ENCODE data around the gene APH1B.
"Not testable (repeated sequence)": the region's sequence is repeated elsewhere in the genome, so short reads cannot be mapped to it uniquely, and the experiment has no call there.

Gene APH1B

DNA sequence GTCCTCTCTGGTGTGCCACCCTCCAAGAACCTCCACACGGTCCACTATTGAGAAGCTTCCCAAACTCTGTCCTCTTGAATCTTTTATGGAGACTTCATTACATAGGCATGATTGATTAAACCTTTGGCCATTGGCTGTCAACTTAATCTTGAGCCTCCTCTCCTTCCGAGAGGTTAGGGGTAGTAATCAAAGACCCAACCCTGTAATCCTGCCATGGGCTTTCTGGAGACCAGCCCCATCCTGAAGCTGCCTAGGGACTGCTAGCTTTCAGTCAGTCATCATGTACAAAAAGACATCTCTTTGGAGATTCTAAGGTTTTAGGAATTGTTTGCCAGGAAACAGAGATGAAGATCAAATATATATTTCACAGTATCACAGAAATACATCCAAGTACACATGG, 37.0 kb downstream of the APH1B start:
- no peaks in the 10 kb centered on the region for H3K9me3 ChIP-seq (ENCODE audit: severe bottlenecking)
- no peak overlapping the region for H3K27ac ChIP-seq (ENCODE audit: poor library complexity, severe bottlenecking)
- TF ChIP-seq, protein P1, sequence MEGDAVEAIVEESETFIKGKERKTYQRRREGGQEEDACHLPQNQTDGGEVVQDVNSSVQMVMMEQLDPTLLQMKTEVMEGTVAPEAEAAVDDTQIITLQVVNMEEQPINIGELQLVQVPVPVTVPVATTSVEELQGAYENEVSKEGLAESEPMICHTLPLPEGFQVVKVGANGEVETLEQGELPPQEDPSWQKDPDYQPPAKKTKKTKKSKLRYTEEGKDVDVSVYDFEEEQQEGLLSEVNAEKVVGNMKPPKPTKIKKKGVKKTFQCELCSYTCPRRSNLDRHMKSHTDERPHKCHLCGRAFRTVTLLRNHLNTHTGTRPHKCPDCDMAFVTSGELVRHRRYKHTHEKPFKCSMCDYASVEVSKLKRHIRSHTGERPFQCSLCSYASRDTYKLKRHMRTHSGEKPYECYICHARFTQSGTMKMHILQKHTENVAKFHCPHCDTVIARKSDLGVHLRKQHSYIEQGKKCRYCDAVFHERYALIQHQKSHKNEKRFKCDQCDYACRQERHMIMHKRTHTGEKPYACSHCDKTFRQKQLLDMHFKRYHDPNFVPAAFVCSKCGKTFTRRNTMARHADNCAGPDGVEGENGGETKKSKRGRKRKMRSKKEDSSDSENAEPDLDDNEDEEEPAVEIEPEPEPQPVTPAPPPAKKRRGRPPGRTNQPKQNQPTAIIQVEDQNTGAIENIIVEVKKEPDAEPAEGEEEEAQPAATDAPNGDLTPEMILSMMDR (IDR thresholded peaks at IDR 0.05; ENCODE audit: poor library complexity, severe bottlenecking) = no peak
- H3K27me3 ChIP-seq (ENCODE audit: insufficient read depth, poor library complexity, severe bottlenecking) = no peaks in the 10 kb centered on the region
- ATAC-seq (ENCODE audit: low read depth) (no peak), DNase-seq (ENCODE audit: low spot score) (no peak)
- H3K4me3 ChIP-seq (ENCODE audit: severe bottlenecking) = no peak overlapping the region
- H3K4me1 ChIP-seq (ENCODE audit: insufficient read depth, poor library complexity, severe bottlenecking) = no peaks in the 10 kb centered on the region
- no peaks in the 10 kb centered on the region for H3K36me3 ChIP-seq (ENCODE audit: low read depth)

DNA sequence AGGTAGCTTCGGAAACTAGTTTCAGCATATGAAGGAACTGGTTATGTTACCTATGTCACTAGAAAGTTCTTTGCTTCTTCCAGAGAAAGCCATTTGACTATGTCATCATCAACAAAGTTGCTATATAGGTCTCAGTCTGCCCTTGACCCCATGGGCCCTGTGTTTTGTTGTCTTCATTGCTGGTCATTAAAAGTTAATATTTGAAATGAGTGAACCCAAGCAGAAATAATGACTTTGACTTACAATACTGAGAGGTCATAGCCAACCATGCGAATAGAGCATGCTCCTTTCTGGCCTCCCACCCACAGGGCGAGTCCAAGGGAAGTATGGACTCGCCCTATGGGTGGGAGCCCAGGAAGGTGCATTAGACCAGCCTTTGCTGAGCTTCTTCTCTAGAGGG, 40.9 kb downstream of the APH1B start:
- H3K9me3 ChIP-seq (ENCODE audit: severe bottlenecking) = no peaks in the 10 kb centered on the region
- no peak overlapping the region for H3K27ac ChIP-seq (ENCODE audit: poor library complexity, severe bottlenecking)
- H3K4me3 ChIP-seq (ENCODE audit: severe bottlenecking) = no peak overlapping the region
- no peak for ATAC-seq (ENCODE audit: low read depth)
- no peak for DNase-seq (ENCODE audit: low spot score)
- no peaks in the 10 kb centered on the region for H3K4me1 ChIP-seq (ENCODE audit: insufficient read depth, poor library complexity, severe bottlenecking)
- TF ChIP-seq, protein P1 (IDR thresholded peaks at IDR 0.05; ENCODE audit: poor library complexity, severe bottlenecking) = no peak
- no peaks in the 10 kb centered on the region for H3K27me3 ChIP-seq (ENCODE audit: insufficient read depth, poor library complexity, severe bottlenecking)
- H3K36me3 ChIP-seq (ENCODE audit: low read depth) = no peaks in the 10 kb centered on the region

DNA sequence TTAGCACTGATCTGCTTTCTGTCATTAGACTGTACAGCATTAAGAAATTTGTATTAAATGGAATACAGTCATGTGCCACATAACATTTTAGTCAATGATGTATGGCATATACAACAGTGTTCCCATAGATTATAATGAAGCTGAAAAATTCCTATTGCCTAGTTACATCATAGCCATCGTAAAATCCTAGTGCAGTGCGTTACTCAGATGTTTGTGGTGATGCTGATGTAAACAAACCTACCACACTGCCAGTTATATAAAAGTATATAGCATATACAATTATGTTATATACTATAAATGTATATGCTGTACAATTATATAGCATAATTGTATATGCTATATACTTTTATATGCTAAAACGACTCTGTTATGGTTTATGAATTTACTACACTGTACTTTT, 41.7 kb downstream of the APH1B start:
- DNase-seq (ENCODE audit: low spot score) (no peak), ATAC-seq (ENCODE audit: low read depth) (no peak)
- H3K27me3 ChIP-seq (ENCODE audit: insufficient read depth, poor library complexity, severe bottlenecking) = no peaks in the 10 kb centered on the region
- peaks cover 4% of the 10 kb centered on the region; the same call in 1 of the 2 replicates for H3K36me3 ChIP-seq (ENCODE audit: low read depth)
- no peaks in the 10 kb centered on the region for H3K9me3 ChIP-seq (ENCODE audit: severe bottlenecking)
- no peak overlapping the region for H3K4me3 ChIP-seq (ENCODE audit: severe bottlenecking)
- H3K27ac ChIP-seq (ENCODE audit: poor library complexity, severe bottlenecking) = no peak overlapping the region
- H3K4me1 ChIP-seq (ENCODE audit: insufficient read depth, poor library complexity, severe bottlenecking) = no peaks in the 10 kb centered on the region
- TF ChIP-seq, protein P1 (IDR thresholded peaks at IDR 0.05; ENCODE audit: poor library complexity, severe bottlenecking) = no peak

DNA sequence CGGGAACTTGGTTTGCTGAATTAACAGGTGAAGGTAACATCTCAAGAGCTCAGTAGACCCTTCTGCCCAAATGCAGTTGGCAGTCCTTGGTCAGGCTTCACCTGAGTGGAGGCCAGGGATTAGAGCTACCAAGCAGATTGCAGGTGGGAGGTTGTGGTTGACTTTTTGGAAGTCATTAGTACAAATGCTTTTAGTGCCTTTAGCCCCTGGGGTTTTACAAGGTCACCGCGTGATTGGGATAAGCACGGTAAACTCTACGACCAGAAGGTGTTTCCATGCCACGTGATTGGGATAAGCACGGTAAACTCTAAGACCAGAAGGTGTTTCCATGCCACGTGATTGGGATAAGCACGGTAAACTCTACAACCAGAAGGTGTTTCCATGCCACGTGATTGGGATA, 43.0 kb downstream of the APH1B start:
- H3K4me3 ChIP-seq (ENCODE audit: severe bottlenecking); H3K27ac ChIP-seq (ENCODE audit: poor library complexity, severe bottlenecking); DNase-seq (ENCODE audit: low spot score); H3K36me3 ChIP-seq (ENCODE audit: low read depth); ATAC-seq (ENCODE audit: low read depth); H3K27me3 ChIP-seq (ENCODE audit: insufficient read depth, poor library complexity, severe bottlenecking); H3K9me3 ChIP-seq (ENCODE audit: severe bottlenecking); H3K4me1 ChIP-seq (ENCODE audit: insufficient read depth, poor library complexity, severe bottlenecking): not testable (repeated sequence)

DNA sequence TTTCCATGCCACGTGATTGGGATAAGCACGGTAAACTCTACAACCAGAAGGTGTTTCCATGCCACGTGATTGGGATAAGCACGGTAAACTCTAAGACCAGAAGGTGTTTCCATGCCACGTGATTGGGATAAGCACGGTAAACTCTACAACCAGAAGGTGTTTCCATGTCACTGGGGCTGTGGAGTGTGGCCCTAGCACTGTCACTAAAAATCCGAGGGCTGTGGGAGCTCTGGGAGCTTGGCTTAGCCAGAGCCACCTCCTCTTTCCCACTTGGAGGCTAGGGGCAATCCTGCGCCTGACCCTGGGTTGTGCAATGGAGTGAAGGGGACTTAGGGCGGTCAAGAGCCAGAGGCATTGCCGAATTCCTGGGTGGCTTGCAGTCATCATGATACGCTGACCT, 43.6 kb downstream of the APH1B start:
- H3K4me3 ChIP-seq (ENCODE audit: severe bottlenecking); H3K9me3 ChIP-seq (ENCODE audit: severe bottlenecking); H3K4me1 ChIP-seq (ENCODE audit: insufficient read depth, poor library complexity, severe bottlenecking); H3K36me3 ChIP-seq (ENCODE audit: low read depth); ATAC-seq (ENCODE audit: low read depth); H3K27ac ChIP-seq (ENCODE audit: poor library complexity, severe bottlenecking); H3K27me3 ChIP-seq (ENCODE audit: insufficient read depth, poor library complexity, severe bottlenecking); DNase-seq (ENCODE audit: low spot score): not testable (repeated sequence)

DNA sequence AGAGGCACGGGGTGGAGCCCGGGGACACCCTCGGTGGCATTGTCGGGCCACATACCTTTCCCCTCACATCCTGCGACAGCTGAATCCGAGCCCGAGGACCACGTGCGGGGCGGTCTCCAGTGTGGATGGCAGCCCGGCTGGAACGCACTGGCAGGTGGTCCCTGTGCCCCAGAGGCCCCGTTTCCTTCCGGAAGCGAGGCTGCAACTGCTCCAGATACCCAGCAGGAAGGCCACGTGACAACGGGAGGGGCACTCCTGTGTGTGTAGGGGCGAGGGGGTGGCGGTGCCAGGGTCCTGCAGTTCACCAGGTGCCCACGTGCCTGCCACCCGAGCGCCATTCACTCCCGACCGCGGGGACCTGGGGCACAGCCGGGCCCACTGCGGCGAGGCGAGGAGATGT, 44.1 kb downstream of the APH1B start:
- TF ChIP-seq, protein P1 (IDR thresholded peaks at IDR 0.05; ENCODE audit: poor library complexity, severe bottlenecking) = no peak
- H3K4me3 ChIP-seq (ENCODE audit: severe bottlenecking) = no peak overlapping the region
- no peak overlapping the region for H3K27ac ChIP-seq (ENCODE audit: poor library complexity, severe bottlenecking)
- no peaks in the 10 kb centered on the region for H3K9me3 ChIP-seq (ENCODE audit: severe bottlenecking)
- no peaks in the 10 kb centered on the region for H3K27me3 ChIP-seq (ENCODE audit: insufficient read depth, poor library complexity, severe bottlenecking)
- H3K36me3 ChIP-seq (ENCODE audit: low read depth) = peaks cover 6% of the 10 kb centered on the region; the same call in 1 of the 2 replicates
- no peaks in the 10 kb centered on the region for H3K4me1 ChIP-seq (ENCODE audit: insufficient read depth, poor library complexity, severe bottlenecking)
- DNase-seq (ENCODE audit: low spot score) (no peak), ATAC-seq (ENCODE audit: low read depth) (no peak)
